Tibial artery (tissue), 4 donors: ENCODE results near the gene SCN5A.
"Not testable (repeated sequence)": the region's sequence is repeated elsewhere in the genome, so short reads cannot be mapped to it uniquely, and the experiment has no call there.

Experiments used
- DNase-seq, 2 donors: peaks; one replicate each; pipeline ENCODE4 v3.0.0-alpha.2; 2019
- H3K27ac ChIP-seq, 2 donors: fragments of 200-600 bp; sonication (generic) in 1 of 2; 1 replicate in 1 of 2; 2 replicates in 1 of 2; pipeline ENCODE4 v1.5.1; 2018 to 2019; ENCODE audit warnings: mild to moderate bottlenecking in 1 of 2
- H3K27me3 ChIP-seq, 2 donors: fragments of 200-600 bp; sonication (generic) in 1 of 2; one replicate each; pipeline versions ENCODE4 v1.5.1 to v1.6.0; 2016 to 2019
- H3K36me3 ChIP-seq, 3 donors: fragments of 200-600 bp; sonication (generic) in 2 of 3; one replicate each; pipeline ENCODE4 v1.5.1; 2016 to 2019; ENCODE audit warnings: mild to moderate bottlenecking in 2 of 3
- H3K4me1 ChIP-seq, 4 donors: fragments of 200-600 bp; sonication (generic) in 2 of 4; 1 replicate in 3 of 4; 2 replicates in 1 of 4; pipeline ENCODE4 v1.5.1; 2016 to 2019
- H3K4me3 ChIP-seq, 2 donors: fragments of 200-600 bp; sonication (generic) in 1 of 2; 1 replicate in 1 of 2; 2 replicates in 1 of 2; pipeline ENCODE4 v1.5.1; 2018 to 2019; ENCODE audit warnings: mild to moderate bottlenecking in 2 of 2
- H3K9me3 ChIP-seq, 3 donors: fragments of 200-600 bp; sonication (generic) in 1 of 3; one replicate each; pipeline ENCODE4 v1.5.1; 2016 to 2019
- CTCF ChIP-seq, 2 experiments: fragments of 200-600 bp in 1 of 2; fragments of 450-650 bp in 1 of 2; IDR thresholded peaks; one replicate each; pipeline ENCODE4 v1.5.1; 2017 to 2019; ENCODE audit warnings: antibody characterized with exemption in 2 of 2, mild to moderate bottlenecking in 1 of 2, moderate library complexity in 1 of 2
- intact Hi-C: fragments of 100-400 bp; cut with DNase I; formaldehyde crosslinking; loops from one replicate; pipeline ENCODE4 v1.15.0; 2023; ENCODE audit warnings: low total_unique reads

SCN5A gene

GRCh38 chr3:38575279-38575843 lies 74.1 kb downstream of the SCN5A start:
- no peak for TF ChIP-seq CTCF (IDR thresholded peaks at IDR 0.05)
- peak; percentile 17 to 38 for DNase-seq
- no peaks in the 10 kb centered on the region for H3K36me3 ChIP-seq

GRCh38 chr3:38574411-38575278 lies 74.8 kb downstream of the SCN5A start:
- H3K27ac ChIP-seq: no peak overlapping the region
- peak; percentile 2 to 55 for DNase-seq
- TF ChIP-seq CTCF (IDR thresholded peaks at IDR 0.05): no peak
- no peaks in the 10 kb centered on the region for H3K4me1 ChIP-seq
- intact Hi-C loops: no loop called here
- no peaks in the 10 kb centered on the region for H3K27me3 ChIP-seq
- peaks cover 0 to 14% (median 4%) of the 10 kb centered on the region in 3 donors for H3K9me3 ChIP-seq
- H3K36me3 ChIP-seq: no peaks in the 10 kb centered on the region
- H3K4me3 ChIP-seq: no peak overlapping the region

More at GRCh38 chr3:38575279-38575843, 74.1 kb downstream of the SCN5A start:
- H3K27ac ChIP-seq: no peak overlapping the region
- peaks cover 0 to 14% (median 4%) of the 10 kb centered on the region in 3 donors for H3K9me3 ChIP-seq
- H3K27me3 ChIP-seq: no peaks in the 10 kb centered on the region
- no peak overlapping the region for H3K4me3 ChIP-seq
- intact Hi-C loops: no loop called here
- H3K4me1 ChIP-seq: no peaks in the 10 kb centered on the region

GRCh38 chr3:38573556-38573955 lies 75.9 kb downstream of the SCN5A start:
- DNase-seq: peak; percentile 4 to 9
- no peaks in the 10 kb centered on the region for H3K36me3 ChIP-seq

GRCh38 chr3:38573111-38573510 lies 76.4 kb downstream of the SCN5A start:
- Histone ChIP-seq H3K36me3 (no peaks in the 10 kb centered on the region), H3K27me3 (no peaks in the 10 kb centered on the region), H3K4me3 (no peak overlapping the region), H3K4me1 (no peaks in the 10 kb centered on the region), H3K9me3 (peaks cover 0 to 14% (median 4%) of the 10 kb centered on the region in 3 donors), H3K27ac (no peak overlapping the region)
- no peak for DNase-seq
- TF ChIP-seq CTCF (IDR thresholded peaks at IDR 0.05): no peak
- intact Hi-C loops: no loop called here

More at GRCh38 chr3:38573556-38573955, 75.9 kb downstream of the SCN5A start:
- no peak overlapping the region for H3K4me3 ChIP-seq
- TF ChIP-seq CTCF (IDR thresholded peaks at IDR 0.05): no peak
- H3K9me3 ChIP-seq: peaks cover 0 to 14% (median 4%) of the 10 kb centered on the region in 3 donors
- H3K4me1 ChIP-seq: no peaks in the 10 kb centered on the region
- H3K27me3 ChIP-seq: no peaks in the 10 kb centered on the region
- H3K27ac ChIP-seq: no peak overlapping the region
- intact Hi-C loops: no loop called here

- DNase-seq: peak in 1 of 2 donors; percentile 5
- H3K4me1 ChIP-seq: no peaks in the 10 kb centered on the region
- no peak overlapping the region for H3K4me3 ChIP-seq
- intact Hi-C loops: no loop called here
- H3K36me3 ChIP-seq: no peaks in the 10 kb centered on the region
- no peak for TF ChIP-seq CTCF (IDR thresholded peaks at IDR 0.05)
- H3K9me3 ChIP-seq: peaks cover 0 to 3% (median 2%) of the 10 kb centered on the region in 3 donors
- no peaks in the 10 kb centered on the region for H3K27me3 ChIP-seq
- no peak overlapping the region for H3K27ac ChIP-seq
Observed at GRCh38 chr3:38567498-38567897, 82.0 kb downstream of the SCN5A start.

GRCh38 chr3:38566794-38567193 lies 82.7 kb downstream of the SCN5A start:
- DNase-seq: peak in 1 of 2 donors; percentile 9
- H3K27ac ChIP-seq, intact Hi-C loops, H3K9me3 ChIP-seq, H3K27me3 ChIP-seq, H3K4me3 ChIP-seq, H3K36me3 ChIP-seq, H3K4me1 ChIP-seq: not testable (repeated sequence)
